GM13977 (cell line): ENCODE results near the gene LDB1.

Experiments used
- DNase-seq: peaks from one replicate; pipeline ENCODE4 v3.0.0; 2012; ENCODE audit warnings: low spot score
- CTCF ChIP-seq: IDR thresholded peaks from 2 replicates; pipeline ENCODE4 v1.5.1; 2012; ENCODE audit warnings: mild to moderate bottlenecking, control low read depth; ENCODE audit not compliant: insufficient read depth; ENCODE audit errors: extremely low read depth, missing control alignments
- in situ Hi-C: fragments of 300-500 bp; cut with MboI; formaldehyde crosslinking; loops from one replicate; pipeline ENCODE4 v1.12.0; 2022; ENCODE audit warnings: low sequenced_read_pairs, low pct_unique_long_range_greater_than_20kb, mixed read lengths, inconsistent platforms; ENCODE audit not compliant: unreplicated experiment

Gene LDB1

GRCh38 chr10:102154466-102155116 is 34.4 kb upstream of the LDB1 start:
- DNase-seq, result no peak
- in situ Hi-C loops, result no loop called here

GRCh38 chr10:102153093-102153620 is 33.0 kb upstream of the LDB1 start:
- DNase-seq, result peak; percentile 3
- in situ Hi-C loops, result no loop called here
- no peak for TF ChIP-seq CTCF

More at GRCh38 chr10:102154466-102155116, 34.4 kb upstream of the LDB1 start:
- no peak for TF ChIP-seq CTCF

- TF ChIP-seq CTCF, result no peak
- in situ Hi-C loops, result no loop called here
- no peak for DNase-seq
These were observed 32.4 kb upstream of the LDB1 start for GRCh38 chr10:102152545-102152890.

- peak; percentile 95 for DNase-seq
These were observed 31.8 kb upstream of the LDB1 start, which contains the start of gene NOLC1 for GRCh38 chr10:102151774-102152544. TSS of gene NOLC1 (plus strand) at chr10:102152389. CDS start at chr10:102152411, 22 bp downstream.

GRCh38 chr10:102150970-102151773 is 31.0 kb upstream of the LDB1 start:
- no peak for TF ChIP-seq CTCF
- in situ Hi-C loops, result no loop called here

More at GRCh38 chr10:102151774-102152544, 31.8 kb upstream of the LDB1 start, which contains the start of gene NOLC1:
- in situ Hi-C loops, result no loop called here
- no peak for TF ChIP-seq CTCF

GRCh38 chr10:102148275-102148674 is 28.1 kb upstream of the LDB1 start:
- no peak for DNase-seq
- TF ChIP-seq CTCF, result no peak
- in situ Hi-C loops, result no loop called here

More at GRCh38 chr10:102150970-102151773, 31.0 kb upstream of the LDB1 start:
- DNase-seq, result peak; percentile 3
